ENCODE measurements around the gene GLDN.

Gene GLDN

DNA sequence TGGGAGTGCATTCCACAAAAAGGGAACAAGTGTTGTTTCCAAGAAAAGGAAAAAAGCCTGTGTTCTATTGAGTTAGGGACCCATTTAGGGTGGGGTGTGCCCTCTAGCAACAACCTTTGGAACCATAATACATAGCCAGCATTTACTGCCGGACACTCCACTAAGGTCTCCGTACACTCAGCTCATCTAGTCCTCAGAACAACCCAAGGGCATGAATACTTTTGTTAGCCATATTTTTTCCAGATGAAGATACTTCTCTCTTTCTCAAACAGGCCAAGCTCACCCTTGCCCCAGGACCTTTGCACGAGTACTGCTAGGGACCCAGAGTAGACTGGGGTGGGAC lies 46.2 kb downstream of the GLDN start:
- TF ChIP-seq, protein P1, sequence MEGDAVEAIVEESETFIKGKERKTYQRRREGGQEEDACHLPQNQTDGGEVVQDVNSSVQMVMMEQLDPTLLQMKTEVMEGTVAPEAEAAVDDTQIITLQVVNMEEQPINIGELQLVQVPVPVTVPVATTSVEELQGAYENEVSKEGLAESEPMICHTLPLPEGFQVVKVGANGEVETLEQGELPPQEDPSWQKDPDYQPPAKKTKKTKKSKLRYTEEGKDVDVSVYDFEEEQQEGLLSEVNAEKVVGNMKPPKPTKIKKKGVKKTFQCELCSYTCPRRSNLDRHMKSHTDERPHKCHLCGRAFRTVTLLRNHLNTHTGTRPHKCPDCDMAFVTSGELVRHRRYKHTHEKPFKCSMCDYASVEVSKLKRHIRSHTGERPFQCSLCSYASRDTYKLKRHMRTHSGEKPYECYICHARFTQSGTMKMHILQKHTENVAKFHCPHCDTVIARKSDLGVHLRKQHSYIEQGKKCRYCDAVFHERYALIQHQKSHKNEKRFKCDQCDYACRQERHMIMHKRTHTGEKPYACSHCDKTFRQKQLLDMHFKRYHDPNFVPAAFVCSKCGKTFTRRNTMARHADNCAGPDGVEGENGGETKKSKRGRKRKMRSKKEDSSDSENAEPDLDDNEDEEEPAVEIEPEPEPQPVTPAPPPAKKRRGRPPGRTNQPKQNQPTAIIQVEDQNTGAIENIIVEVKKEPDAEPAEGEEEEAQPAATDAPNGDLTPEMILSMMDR (IDR thresholded peaks at IDR 0.05; ENCODE audit: low read depth, low read length, missing control alignments) = no peak
- in situ Hi-C loops (cut with HindIII; ENCODE audit: low sequenced_read_pairs) = no loop called here
- no peak for DNase-seq (ENCODE audit: low read depth)
- no peak overlapping the region for H3K4me3 ChIP-seq (ENCODE audit: low read depth, low read length)

GRCh38 chr15:51388726-51389125 lies 47.3 kb downstream of the GLDN start:
- no peak overlapping the region for H3K4me3 ChIP-seq (ENCODE audit: low read depth, low read length)
- DNase-seq (ENCODE audit: low read depth) = no peak
- in situ Hi-C loops (cut with HindIII; ENCODE audit: low sequenced_read_pairs) = no loop called here
- TF ChIP-seq, protein P1 (IDR thresholded peaks at IDR 0.05; ENCODE audit: low read depth, low read length, missing control alignments) = no peak

DNA sequence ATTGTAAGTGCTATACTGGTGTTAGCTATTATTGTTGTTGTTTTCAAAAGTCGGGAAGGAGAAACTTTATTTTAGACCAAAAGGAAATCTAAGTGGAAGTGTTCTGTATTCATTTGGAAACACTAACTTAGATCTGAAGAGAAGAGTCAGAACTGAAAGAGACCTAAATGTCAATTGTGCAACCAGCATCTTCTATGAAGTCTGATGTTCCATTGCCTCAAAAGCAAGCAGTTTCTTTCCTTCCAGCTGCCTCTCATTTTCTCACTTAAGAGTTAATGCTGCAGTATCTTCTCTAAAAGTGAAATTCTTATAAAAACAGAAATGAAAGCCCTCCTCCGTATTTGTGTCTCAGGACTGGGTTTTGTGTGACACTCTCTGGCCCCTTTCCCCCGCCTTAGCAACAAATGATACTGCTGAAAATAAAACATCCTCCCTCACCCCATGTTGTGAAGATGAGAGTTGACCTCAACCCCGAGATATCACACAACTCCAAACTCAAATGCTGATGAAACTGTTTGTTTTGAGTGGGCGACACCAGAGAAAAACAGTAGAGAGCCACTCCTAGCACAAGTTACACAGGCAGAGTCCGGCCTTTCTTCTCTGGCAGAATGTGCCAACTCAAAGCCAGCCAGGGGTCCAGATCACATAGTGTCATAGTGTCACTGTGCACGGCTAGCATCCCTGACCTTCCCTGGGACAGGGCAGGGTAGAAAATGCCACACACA lies 48.9 kb downstream of the GLDN start:
- in situ Hi-C loops (cut with HindIII; ENCODE audit: low sequenced_read_pairs) = no loop called here
- no peak overlapping the region for H3K4me3 ChIP-seq (ENCODE audit: low read depth, low read length)
- no peak for DNase-seq (ENCODE audit: low read depth)
- TF ChIP-seq, protein P1 (IDR thresholded peaks at IDR 0.05; ENCODE audit: low read depth, low read length, missing control alignments) = no peak

GRCh38 chr15:51390966-51391422 lies 49.5 kb downstream of the GLDN start:
- DNase-seq (ENCODE audit: low read depth) = no peak
- in situ Hi-C loops (cut with HindIII; ENCODE audit: low sequenced_read_pairs) = no loop called here
- TF ChIP-seq, protein P1 (IDR thresholded peaks at IDR 0.05; ENCODE audit: low read depth, low read length, missing control alignments) = no peak
- H3K4me3 ChIP-seq (ENCODE audit: low read depth, low read length) = no peak overlapping the region

DNA sequence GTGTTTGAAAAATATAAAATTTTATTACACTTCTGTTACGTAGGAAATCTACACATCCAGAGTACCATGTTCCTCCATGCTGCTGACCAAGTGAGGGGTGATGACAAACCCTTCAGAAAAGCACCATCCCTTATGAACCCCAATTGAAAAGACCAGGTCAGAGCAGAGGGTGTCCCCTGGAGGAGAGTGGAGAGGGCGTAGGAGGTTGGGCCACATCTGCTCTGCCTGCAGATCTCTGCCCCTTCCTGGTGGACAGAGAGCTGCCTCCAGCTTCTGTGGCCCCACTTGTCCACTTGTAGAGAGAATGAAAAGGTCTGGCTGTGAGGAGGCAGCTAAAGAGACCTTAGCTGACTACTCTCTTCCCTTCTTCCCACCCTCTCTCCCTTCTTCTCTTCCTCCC lies 55.5 kb downstream of the GLDN start:
- in situ Hi-C loops (cut with HindIII; ENCODE audit: low sequenced_read_pairs) = no loop called here
- TF ChIP-seq, protein P1 (IDR thresholded peaks at IDR 0.05; ENCODE audit: low read depth, low read length, missing control alignments) = no peak
- no peak overlapping the region for H3K4me3 ChIP-seq (ENCODE audit: low read depth, low read length)
- no peak for DNase-seq (ENCODE audit: low read depth)

GRCh38 chr15:51398626-51399025 lies 57.2 kb downstream of the GLDN start:
- no peak for DNase-seq (ENCODE audit: low read depth)
- in situ Hi-C loops (cut with HindIII; ENCODE audit: low sequenced_read_pairs) = no loop called here
- TF ChIP-seq, protein P1 (IDR thresholded peaks at IDR 0.05; ENCODE audit: low read depth, low read length, missing control alignments) = no peak
- no peak overlapping the region for H3K4me3 ChIP-seq (ENCODE audit: low read depth, low read length)

Data from astrocyte of the cerebellum (primary cell).